Natural killer cell (primary cell): ENCODE results near the gene NADK. TPM values are rescaled to one million over a fixed set of nuclear protein-coding genes. Genes with fewer than 3 reads are reported as not detected.
A peak's percentile ranks its signal among the peaks of the same experiment; 100 is the strongest.
"Not testable (repeated sequence)": the region's sequence is repeated elsewhere in the genome, so short reads cannot be mapped to it uniquely, and the experiment has no call there.

ENCODE experiments used
- ATAC-seq, 3 donors: fragments of 150-1000 bp in 2 of 3; fragments of 200-7000 bp in 1 of 3; cut with Tn5 transposase; 1 replicate in 1 of 3; 2 replicates in 2 of 3; pipeline ENCODE4 v1.10.0; 2021; ENCODE audit warnings: mild to moderate bottlenecking in 2 of 3, moderate library complexity in 2 of 3
- DNase-seq, 2 donors: peaks; one replicate each; pipeline versions ENCODE4 v3.0.0 to v3.0.0-alpha.2; 2013 to 2021; ENCODE audit warnings: mixed read lengths in 1 of 2
- H3K27ac ChIP-seq: one replicate; pipeline ENCODE4 v1.5.1; 2013; ENCODE audit warnings: mild to moderate bottlenecking, low read length
- H3K27me3 ChIP-seq: one replicate; pipeline ENCODE4 v1.6.1; 2013; ENCODE audit warnings: low read length; ENCODE audit not compliant: control insufficient read depth, insufficient read depth
- H3K36me3 ChIP-seq: one replicate; pipeline ENCODE4 v1.6.1; 2013; ENCODE audit warnings: low read length; ENCODE audit not compliant: control insufficient read depth, insufficient read depth
- H3K4me1 ChIP-seq: one replicate; pipeline ENCODE4 v1.6.1; 2013; ENCODE audit warnings: low read length; ENCODE audit not compliant: control insufficient read depth, insufficient read depth
- H3K4me3 ChIP-seq: one replicate; pipeline ENCODE4 v1.5.1; 2013; ENCODE audit warnings: low read length
- H3K9me3 ChIP-seq: one replicate; pipeline ENCODE4 v1.6.1; 2013; ENCODE audit warnings: low read length; ENCODE audit not compliant: control insufficient read depth, insufficient read depth
- H3K27ac Mint-ChIP-seq, 2 donors: one replicate each; pipeline ENCODE4 v1.8.0; 2022; ENCODE audit warnings: mild to moderate bottlenecking in 2 of 2, mixed read lengths in 2 of 2, moderate library complexity in 1 of 2
- H3K27me3 Mint-ChIP-seq, 2 donors: one replicate each; pipeline ENCODE4 v1.8.0; 2022; ENCODE audit warnings: low read depth in 2 of 2, mixed read lengths in 2 of 2
- H3K36me3 Mint-ChIP-seq: one replicate; pipeline ENCODE4 v1.8.0; 2022; ENCODE audit warnings: mixed read lengths
- H3K4me1 Mint-ChIP-seq, 2 donors: one replicate each; pipeline ENCODE4 v1.8.0; 2022; ENCODE audit warnings: mixed read lengths in 2 of 2
- H3K4me3 Mint-ChIP-seq: one replicate; pipeline ENCODE4 v1.8.0; 2022; ENCODE audit warnings: mild to moderate bottlenecking, moderate library complexity, mixed read lengths
- H3K9me3 Mint-ChIP-seq, 2 donors: one replicate each; pipeline ENCODE4 v1.8.0; 2022; ENCODE audit warnings: mixed read lengths in 2 of 2
- WGBS: methylation state at CpG from one replicate; pipeline ENCODE4 v1.1.7; 2013; ENCODE audit warnings: missing lambda C conversion rate; ENCODE audit not compliant: insufficient coverage; 5-methylcytosine and 5-hydroxymethylcytosine counted together
- intact Hi-C: fragments of 100-400 bp; cut with micrococcal nuclease; formaldehyde crosslinking; loops from one replicate; pipeline ENCODE4 v1.14.2; 2022
- total RNA-seq, 4 donors: library from RNA; stranded (reverse); fragments of 120-200 nt in 1 of 4; gene quantifications; one replicate each; pipeline versions ENCODE4 v1.2.3 to v1.2.4, GENCODE V29; 2013 to 2022
- TF ChIP-seq, protein P1 (sequence below): fragments of 200-600 bp; IDR thresholded peaks from one replicate; pipeline ENCODE4 v1.8.0; 2022; ENCODE audit warnings: antibody characterized with exemption

Gene NADK
- total RNA-seq, 3 donors from 2014 or later (not counting 1 experiment from before 2014, with no cell fraction given) = 97.7 to 117 (median 112) TPM

DNA sequence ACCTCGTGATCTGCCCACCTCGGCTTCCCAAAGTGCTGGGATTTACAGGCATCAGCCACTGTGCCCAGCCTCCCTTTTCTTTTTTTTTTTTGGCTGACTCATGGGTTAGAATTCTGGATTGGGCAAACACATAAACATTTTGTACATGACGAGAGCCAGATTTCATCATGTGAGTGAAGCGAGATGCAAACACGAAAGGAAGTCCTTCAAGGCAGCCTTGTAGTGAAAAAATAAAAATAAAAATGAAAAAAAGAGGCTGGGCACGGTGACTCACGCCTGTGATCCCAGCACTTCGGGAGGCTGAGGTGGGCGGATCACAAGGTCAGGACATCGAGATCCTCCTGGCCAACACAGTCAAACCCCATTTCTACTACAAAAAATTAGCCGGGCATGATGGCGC lies 37.3 kb downstream of the NADK start:
- H3K36me3 ChIP-seq, H3K27me3 Mint-ChIP-seq, H3K36me3 Mint-ChIP-seq, H3K4me3 ChIP-seq, H3K4me1 Mint-ChIP-seq, H3K4me3 Mint-ChIP-seq, DNase-seq, H3K27ac ChIP-seq, H3K9me3 Mint-ChIP-seq, H3K9me3 ChIP-seq, H3K27ac Mint-ChIP-seq, H3K4me1 ChIP-seq, ATAC-seq, H3K27me3 ChIP-seq: not testable (repeated sequence)
- WGBS = 93% methylated on average over 11 of the region's 12 CpGs
- intact Hi-C loops = loop anchor here (10.0 kb wide), 1 partner anchor 46 kb away; the partner anchor contains the start of gene SLC35E2B

DNA sequence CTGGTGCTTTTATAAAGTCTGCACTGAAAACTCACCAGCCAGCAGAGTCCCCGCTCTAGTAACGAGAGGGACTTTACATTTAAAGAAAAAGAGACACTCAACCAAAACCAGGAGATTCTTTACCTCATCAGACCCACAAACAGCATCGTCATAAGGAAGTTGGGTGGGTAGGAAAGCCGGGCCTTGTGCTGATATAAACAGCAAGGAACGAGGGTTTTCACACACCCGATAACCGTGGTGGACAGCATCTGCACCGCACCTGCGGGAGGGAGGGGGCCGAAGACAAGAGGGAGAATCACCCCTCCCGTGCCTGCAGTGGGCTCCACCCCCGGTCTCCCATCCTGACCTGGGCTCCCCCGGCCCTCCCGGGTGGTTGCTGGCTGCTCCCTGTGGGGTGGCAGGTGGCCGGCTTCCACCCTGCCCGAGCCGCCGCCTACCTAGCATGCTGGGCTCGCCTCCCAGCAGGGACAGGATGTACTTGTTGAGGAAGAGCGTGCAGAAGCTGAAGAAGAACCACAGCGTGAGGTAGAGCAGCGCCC lies 39.4 kb downstream of the NADK start:
- H3K36me3 Mint-ChIP-seq, DNase-seq, H3K4me3 Mint-ChIP-seq, intact Hi-C loops, H3K36me3 ChIP-seq, H3K27ac ChIP-seq, H3K9me3 Mint-ChIP-seq, H3K4me3 ChIP-seq, H3K9me3 ChIP-seq, H3K27ac Mint-ChIP-seq, H3K27me3 Mint-ChIP-seq, H3K4me1 Mint-ChIP-seq, H3K27me3 ChIP-seq, H3K4me1 ChIP-seq: not testable (repeated sequence)
- ATAC-seq = peak in 1 of 3 donors; percentile 42
- WGBS = 75% methylated on average over 4 of the region's 22 CpGs

DNA sequence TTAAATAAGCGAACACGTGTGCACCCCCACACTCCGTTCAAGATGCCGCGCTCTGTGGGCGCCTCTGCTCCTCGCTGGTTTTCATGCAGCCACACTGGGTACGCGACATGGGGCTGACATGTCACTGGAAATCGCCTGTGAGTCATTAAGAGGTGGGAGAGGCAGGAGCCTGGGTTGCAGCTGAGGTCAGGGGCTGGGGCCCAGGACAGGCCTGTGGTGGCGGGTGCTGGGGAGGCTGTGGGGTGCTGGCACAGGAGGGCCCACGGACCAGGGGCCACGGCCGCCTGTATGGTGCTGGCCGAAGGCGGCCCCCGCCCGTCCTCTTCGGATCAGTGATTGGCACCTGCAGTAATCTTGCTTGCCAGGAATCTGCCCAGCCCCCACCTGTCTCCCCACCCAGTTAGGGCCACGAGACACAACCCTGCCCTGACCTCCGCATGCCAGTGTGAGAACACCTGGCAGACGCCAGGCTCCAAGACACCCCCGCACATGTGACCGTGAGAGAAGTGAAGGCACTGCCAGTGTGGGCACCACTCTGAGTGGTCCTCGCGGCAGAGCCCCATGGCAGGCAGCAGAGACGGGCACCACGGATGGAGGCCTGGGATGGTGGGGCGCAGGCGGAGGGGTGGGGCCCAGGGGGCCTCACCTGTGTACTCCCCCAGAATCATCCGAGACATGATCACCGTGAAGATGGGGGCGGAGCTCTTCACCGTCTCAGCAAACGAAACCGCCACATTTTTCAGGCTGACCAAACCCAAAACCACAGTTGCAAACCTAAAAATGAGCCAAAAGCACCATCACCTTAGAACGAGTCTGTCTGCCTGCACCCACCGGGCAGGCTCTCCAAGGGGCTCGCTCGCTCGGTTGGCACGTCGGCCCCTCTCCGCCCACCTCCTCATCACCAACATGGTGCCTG lies 40.3 kb downstream of the NADK start:
- H3K27ac Mint-ChIP-seq, H3K4me1 Mint-ChIP-seq, H3K27me3 ChIP-seq, H3K27me3 Mint-ChIP-seq, H3K36me3 ChIP-seq, H3K27ac ChIP-seq, H3K9me3 ChIP-seq, H3K36me3 Mint-ChIP-seq, H3K9me3 Mint-ChIP-seq, H3K4me1 ChIP-seq, H3K4me3 ChIP-seq, DNase-seq, intact Hi-C loops, H3K4me3 Mint-ChIP-seq: not testable (repeated sequence)
- WGBS = 96% methylated on average over 15 of the region's 44 CpGs
- peak in 1 of 3 donors; percentile 24 for ATAC-seq

DNA sequence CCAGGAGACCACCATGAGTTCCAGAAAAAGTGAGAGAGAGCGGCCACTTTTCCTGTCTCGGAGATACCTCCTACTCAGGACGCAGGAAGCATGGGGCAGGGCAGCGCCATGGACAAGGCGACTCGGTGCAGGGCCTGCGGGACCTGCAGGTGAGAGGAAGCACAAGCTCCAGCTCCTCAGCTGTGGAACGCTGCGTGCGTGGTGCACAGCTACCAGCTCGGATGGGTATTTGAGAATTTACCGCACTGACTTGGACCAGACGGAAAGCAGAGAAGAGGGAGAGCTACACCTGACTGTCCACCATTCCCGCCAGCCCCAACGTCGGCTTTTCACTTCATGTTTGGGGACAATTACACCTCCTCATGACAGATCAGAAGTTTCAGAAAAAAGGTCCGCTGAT lies 45.9 kb downstream of the NADK start:
- no peaks in the 10 kb centered on the region for H3K9me3 Mint-ChIP-seq
- H3K36me3 ChIP-seq = peaks cover 12% of the 10 kb centered on the region
- H3K4me1 Mint-ChIP-seq = no peaks in the 10 kb centered on the region
- WGBS = 94% methylated on average over 17 of the region's 17 CpGs
- no peak overlapping the region for H3K27ac ChIP-seq
- no peak overlapping the region for H3K27ac Mint-ChIP-seq
- H3K27me3 Mint-ChIP-seq = no peaks in the 10 kb centered on the region
- TF ChIP-seq, protein P1, sequence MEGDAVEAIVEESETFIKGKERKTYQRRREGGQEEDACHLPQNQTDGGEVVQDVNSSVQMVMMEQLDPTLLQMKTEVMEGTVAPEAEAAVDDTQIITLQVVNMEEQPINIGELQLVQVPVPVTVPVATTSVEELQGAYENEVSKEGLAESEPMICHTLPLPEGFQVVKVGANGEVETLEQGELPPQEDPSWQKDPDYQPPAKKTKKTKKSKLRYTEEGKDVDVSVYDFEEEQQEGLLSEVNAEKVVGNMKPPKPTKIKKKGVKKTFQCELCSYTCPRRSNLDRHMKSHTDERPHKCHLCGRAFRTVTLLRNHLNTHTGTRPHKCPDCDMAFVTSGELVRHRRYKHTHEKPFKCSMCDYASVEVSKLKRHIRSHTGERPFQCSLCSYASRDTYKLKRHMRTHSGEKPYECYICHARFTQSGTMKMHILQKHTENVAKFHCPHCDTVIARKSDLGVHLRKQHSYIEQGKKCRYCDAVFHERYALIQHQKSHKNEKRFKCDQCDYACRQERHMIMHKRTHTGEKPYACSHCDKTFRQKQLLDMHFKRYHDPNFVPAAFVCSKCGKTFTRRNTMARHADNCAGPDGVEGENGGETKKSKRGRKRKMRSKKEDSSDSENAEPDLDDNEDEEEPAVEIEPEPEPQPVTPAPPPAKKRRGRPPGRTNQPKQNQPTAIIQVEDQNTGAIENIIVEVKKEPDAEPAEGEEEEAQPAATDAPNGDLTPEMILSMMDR = no peak
- peaks cover 6% of the 10 kb centered on the region for H3K4me1 ChIP-seq
- ATAC-seq (no peak), DNase-seq (no peak)
- no peaks in the 10 kb centered on the region for H3K9me3 ChIP-seq
- no peak overlapping the region for H3K4me3 ChIP-seq
- peaks cover 5% of the 10 kb centered on the region for H3K36me3 Mint-ChIP-seq
- no peaks in the 10 kb centered on the region for H3K27me3 ChIP-seq
- intact Hi-C loops = no loop called here
- no peak overlapping the region for H3K4me3 Mint-ChIP-seq

DNA sequence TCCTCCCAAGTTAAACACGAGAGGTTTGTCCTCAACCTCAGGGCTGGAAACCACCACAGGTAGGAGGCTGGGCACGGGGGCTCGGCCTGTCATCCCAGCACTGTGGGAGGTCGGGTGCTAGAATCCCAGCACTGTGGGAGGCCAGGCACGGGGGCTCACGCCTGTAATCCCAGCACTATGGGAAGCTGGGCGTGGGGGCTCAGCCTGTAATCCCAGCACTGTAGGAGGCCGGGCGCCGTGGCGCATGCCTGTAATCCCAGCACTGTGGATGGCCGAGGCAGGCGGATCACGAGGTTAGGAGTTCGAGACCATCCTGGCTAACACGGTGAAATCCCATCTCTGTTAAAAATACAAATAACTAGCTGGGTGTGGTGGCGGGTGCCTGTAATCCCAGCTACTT lies 47.4 kb downstream of the NADK start:
- DNase-seq (no peak), ATAC-seq (no peak)
- Histone ChIP-seq H3K36me3 (peaks cover 12% of the 10 kb centered on the region), H3K9me3 (no peaks in the 10 kb centered on the region), H3K27me3 (no peaks in the 10 kb centered on the region), H3K4me1 (peaks cover 6% of the 10 kb centered on the region), H3K4me3 (no peak overlapping the region), H3K27ac (no peak overlapping the region)
- Mint-ChIP-seq H3K4me3 (no peak overlapping the region), H3K4me1 (no peaks in the 10 kb centered on the region), H3K27ac (no peak overlapping the region), H3K36me3 (peaks cover 5% of the 10 kb centered on the region), H3K27me3 (no peaks in the 10 kb centered on the region), H3K9me3 (no peaks in the 10 kb centered on the region)
- TF ChIP-seq, protein P1 = no peak
- intact Hi-C loops = no loop called here
- WGBS = 99% methylated on average over 17 of the region's 17 CpGs

DNA sequence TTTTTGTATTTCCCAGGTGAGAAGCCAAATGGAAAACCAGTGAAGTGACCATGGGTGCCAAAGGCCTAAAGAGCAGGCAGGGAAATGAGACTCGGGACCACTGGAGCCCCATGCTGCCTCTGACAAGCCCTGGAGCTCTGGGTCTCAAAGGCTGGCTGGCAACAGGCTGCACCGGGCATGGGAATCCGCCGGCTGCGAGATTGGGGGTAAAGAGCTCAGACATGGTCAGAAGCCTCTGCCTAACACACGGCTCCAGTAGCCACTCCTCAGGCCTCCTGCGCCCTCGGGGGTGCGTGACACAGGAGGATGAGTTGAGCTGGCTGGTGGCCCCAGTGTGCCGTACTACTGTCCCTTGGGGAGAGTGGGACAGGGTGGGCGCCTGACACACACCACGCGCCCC lies 48.0 kb downstream of the NADK start:
- H3K4me1 ChIP-seq, H3K9me3 ChIP-seq, intact Hi-C loops, H3K4me1 Mint-ChIP-seq, H3K9me3 Mint-ChIP-seq, DNase-seq, H3K27me3 ChIP-seq, H3K27ac ChIP-seq, H3K4me3 Mint-ChIP-seq, H3K27ac Mint-ChIP-seq, H3K4me3 ChIP-seq, H3K36me3 Mint-ChIP-seq, H3K27me3 Mint-ChIP-seq: not testable (repeated sequence)
- WGBS = 93% methylated on average over 5 of the region's 13 CpGs
- H3K36me3 ChIP-seq = peaks cover 12% of the 10 kb centered on the region
- ATAC-seq = peak in 1 of 3 donors; percentile 17
